ENCODE results near the gene FREM2.

FREM2 gene

DNA sequence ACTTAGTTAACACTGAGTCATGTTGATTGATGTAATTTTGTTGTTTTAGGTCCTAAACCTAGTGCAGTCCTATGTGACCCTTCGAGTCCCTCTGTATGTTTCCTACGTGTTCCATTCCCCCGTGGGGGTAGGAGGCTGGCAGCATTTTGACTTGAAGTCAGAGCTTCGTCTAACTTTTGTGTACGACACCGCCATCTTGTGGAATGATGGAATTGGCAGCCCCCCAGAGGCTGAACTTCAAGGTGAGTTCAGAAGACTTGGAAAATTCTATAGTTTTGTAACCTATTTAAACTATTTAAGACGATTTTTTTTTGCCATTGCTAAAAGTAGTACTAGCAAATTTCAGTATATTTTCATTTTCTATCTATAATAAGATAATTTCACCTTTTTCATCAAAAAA is 185.8 kb downstream of the FREM2 start:
- Histone ChIP-seq H3K36me3 (ENCODE audit: control insufficient read depth in 2 of 2, insufficient read depth in 1 of 2, low read length in 2 of 2) (no peaks in the 10 kb centered on the region), H3K4me1 (ENCODE audit: control insufficient read depth, insufficient read depth, low read length) (no peaks in the 10 kb centered on the region), H3K27ac (ENCODE audit: extremely low read depth, low read depth, low read length) (no peak overlapping the region), H3K9me3 (ENCODE audit: control insufficient read depth, insufficient read depth, low read depth, low read length) (no peaks in the 10 kb centered on the region), H3K4me3 (ENCODE audit: low read depth, low read length) (no peak overlapping the region)
- ChIA-PET CTCF (interaction anchor here (0.6 to 2.5 kb wide), 7 partner anchors 11 to 762 kb away, joined by 3 to 21 read pairs (median 4); no protein-coding TSS in a partner anchor), POLR2A (no interaction called here)
- TF ChIP-seq ZNF561 (tag by site-specific recombination; IDR thresholded peaks at IDR 0.05; ENCODE audit: borderline replicate concordance) (0 out of 2 replicates have a peak, but pooled peaks have one; percentile 39), GLIS1 (tag by site-specific recombination; IDR thresholded peaks at IDR 0.05) (0 out of 2 replicates have a peak, but pooled peaks have one; percentile 10), ZNF2 (tag by site-specific recombination; IDR thresholded peaks at IDR 0.05) (0 out of 2 replicates have a peak, but pooled peaks have one; percentile 28), ZNF37A (tag by site-specific recombination; IDR thresholded peaks at IDR 0.05) (no peak), ZNF654 (tag by site-specific recombination; IDR thresholded peaks at IDR 0.05; ENCODE audit: low read depth) (peak; percentile 73)

DNA sequence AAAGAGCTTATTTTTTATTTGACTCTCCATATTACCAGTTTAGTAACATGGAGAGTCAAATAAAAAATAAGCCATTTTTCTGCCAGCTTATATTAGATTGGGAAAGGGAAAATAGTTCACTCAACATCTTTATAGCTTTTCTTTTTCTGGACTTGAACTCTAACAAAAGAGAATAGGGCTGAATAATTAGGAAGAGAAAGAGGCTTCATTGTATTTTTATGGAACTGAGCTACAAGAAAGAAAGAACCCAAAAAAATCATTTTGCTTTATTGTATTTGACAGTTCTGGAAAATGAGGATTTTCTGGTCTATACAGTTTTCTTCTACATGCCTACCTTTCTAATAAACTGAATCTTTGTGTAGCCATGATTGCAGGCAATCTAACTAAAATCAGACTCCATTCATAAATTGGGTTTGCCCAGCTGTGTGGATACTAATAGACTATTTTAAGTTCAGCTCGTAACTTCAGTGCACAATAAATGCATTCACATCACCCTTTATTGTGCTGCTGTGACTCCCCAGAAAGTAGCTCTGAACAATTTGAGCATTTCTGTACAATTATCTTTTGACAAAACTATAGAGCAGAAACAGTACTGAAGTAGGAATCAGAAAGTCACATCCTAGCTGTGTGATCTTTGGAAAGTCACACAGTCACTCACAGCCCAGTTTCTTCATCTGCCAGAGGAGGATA is 188.5 kb downstream of the FREM2 start:
- no peaks in the 10 kb centered on the region for H3K4me1 ChIP-seq (ENCODE audit: control insufficient read depth, insufficient read depth, low read length)
- POLR2A ChIA-PET = no interaction called here
- H3K9me3 ChIP-seq (ENCODE audit: control insufficient read depth, insufficient read depth, low read depth, low read length) = no peaks in the 10 kb centered on the region
- no peak for TF ChIP-seq ZNF341 (tag by site-specific recombination; IDR thresholded peaks at IDR 0.05; ENCODE audit: low read depth)
- TF ChIP-seq ZNF677 (tag by site-specific recombination; IDR thresholded peaks at IDR 0.05) = no peak
- TF ChIP-seq ZNF623 (tag by site-specific recombination; IDR thresholded peaks at IDR 0.05) = no peak
- TF ChIP-seq ZSCAN30 (tag by site-specific recombination; IDR thresholded peaks at IDR 0.05) = no peak
- TF ChIP-seq, protein P1, sequence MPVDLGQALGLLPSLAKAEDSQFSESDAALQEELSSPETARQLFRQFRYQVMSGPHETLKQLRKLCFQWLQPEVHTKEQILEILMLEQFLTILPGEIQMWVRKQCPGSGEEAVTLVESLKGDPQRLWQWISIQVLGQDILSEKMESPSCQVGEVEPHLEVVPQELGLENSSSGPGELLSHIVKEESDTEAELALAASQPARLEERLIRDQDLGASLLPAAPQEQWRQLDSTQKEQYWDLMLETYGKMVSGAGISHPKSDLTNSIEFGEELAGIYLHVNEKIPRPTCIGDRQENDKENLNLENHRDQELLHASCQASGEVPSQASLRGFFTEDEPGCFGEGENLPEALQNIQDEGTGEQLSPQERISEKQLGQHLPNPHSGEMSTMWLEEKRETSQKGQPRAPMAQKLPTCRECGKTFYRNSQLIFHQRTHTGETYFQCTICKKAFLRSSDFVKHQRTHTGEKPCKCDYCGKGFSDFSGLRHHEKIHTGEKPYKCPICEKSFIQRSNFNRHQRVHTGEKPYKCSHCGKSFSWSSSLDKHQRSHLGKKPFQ (tag by site-specific recombination; IDR thresholded peaks at IDR 0.05) = no peak
- no peak for TF ChIP-seq ZNF292 (tag by site-specific recombination; IDR thresholded peaks at IDR 0.05; ENCODE audit: borderline replicate concordance, low read depth)
- TF ChIP-seq ZNF837 (tag by site-specific recombination; IDR thresholded peaks at IDR 0.05) = no peak
- TF ChIP-seq MZF1 (tag by site-specific recombination; IDR thresholded peaks at IDR 0.05; ENCODE audit: borderline replicate concordance) = no peak
- no peak for TF ChIP-seq ZNF544 (tag by site-specific recombination; IDR thresholded peaks at IDR 0.05)
- TF ChIP-seq ZNF133 (tag by site-specific recombination; IDR thresholded peaks at IDR 0.05) = no peak
- TF ChIP-seq ZNF223 (tag by site-specific recombination; IDR thresholded peaks at IDR 0.05) = no peak
- no peak for TF ChIP-seq ZFP41 (tag by site-specific recombination; IDR thresholded peaks at IDR 0.05; ENCODE audit: borderline replicate concordance)
- TF ChIP-seq, protein P2, sequence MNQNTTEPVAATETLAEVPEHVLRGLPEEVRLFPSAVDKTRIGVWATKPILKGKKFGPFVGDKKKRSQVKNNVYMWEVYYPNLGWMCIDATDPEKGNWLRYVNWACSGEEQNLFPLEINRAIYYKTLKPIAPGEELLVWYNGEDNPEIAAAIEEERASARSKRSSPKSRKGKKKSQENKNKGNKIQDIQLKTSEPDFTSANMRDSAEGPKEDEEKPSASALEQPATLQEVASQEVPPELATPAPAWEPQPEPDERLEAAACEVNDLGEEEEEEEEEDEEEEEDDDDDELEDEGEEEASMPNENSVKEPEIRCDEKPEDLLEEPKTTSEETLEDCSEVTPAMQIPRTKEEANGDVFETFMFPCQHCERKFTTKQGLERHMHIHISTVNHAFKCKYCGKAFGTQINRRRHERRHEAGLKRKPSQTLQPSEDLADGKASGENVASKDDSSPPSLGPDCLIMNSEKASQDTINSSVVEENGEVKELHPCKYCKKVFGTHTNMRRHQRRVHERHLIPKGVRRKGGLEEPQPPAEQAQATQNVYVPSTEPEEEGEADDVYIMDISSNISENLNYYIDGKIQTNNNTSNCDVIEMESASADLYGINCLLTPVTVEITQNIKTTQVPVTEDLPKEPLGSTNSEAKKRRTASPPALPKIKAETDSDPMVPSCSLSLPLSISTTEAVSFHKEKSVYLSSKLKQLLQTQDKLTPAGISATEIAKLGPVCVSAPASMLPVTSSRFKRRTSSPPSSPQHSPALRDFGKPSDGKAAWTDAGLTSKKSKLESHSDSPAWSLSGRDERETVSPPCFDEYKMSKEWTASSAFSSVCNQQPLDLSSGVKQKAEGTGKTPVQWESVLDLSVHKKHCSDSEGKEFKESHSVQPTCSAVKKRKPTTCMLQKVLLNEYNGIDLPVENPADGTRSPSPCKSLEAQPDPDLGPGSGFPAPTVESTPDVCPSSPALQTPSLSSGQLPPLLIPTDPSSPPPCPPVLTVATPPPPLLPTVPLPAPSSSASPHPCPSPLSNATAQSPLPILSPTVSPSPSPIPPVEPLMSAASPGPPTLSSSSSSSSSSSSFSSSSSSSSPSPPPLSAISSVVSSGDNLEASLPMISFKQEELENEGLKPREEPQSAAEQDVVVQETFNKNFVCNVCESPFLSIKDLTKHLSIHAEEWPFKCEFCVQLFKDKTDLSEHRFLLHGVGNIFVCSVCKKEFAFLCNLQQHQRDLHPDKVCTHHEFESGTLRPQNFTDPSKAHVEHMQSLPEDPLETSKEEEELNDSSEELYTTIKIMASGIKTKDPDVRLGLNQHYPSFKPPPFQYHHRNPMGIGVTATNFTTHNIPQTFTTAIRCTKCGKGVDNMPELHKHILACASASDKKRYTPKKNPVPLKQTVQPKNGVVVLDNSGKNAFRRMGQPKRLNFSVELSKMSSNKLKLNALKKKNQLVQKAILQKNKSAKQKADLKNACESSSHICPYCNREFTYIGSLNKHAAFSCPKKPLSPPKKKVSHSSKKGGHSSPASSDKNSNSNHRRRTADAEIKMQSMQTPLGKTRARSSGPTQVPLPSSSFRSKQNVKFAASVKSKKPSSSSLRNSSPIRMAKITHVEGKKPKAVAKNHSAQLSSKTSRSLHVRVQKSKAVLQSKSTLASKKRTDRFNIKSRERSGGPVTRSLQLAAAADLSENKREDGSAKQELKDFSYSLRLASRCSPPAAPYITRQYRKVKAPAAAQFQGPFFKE (tag by site-specific recombination; IDR thresholded peaks at IDR 0.05; ENCODE audit: borderline replicate concordance) = no peak
- TF ChIP-seq ZNF433 (tag by site-specific recombination; IDR thresholded peaks at IDR 0.05; ENCODE audit: low read depth) = no peak
- TF ChIP-seq ZNF132 (tag by site-specific recombination; IDR thresholded peaks at IDR 0.05; ENCODE audit: borderline replicate concordance) = no peak
- TF ChIP-seq ZSCAN16 (tag by site-specific recombination; IDR thresholded peaks at IDR 0.05) = no peak
- no peak for TF ChIP-seq ZNF529 (tag by site-specific recombination; IDR thresholded peaks at IDR 0.05; ENCODE audit: insufficient replicate concordance)
- peaks cover 0 to under 1% of the 10 kb centered on the region in 2 experiments; a peak in 1 of 3 replicates for H3K36me3 ChIP-seq (ENCODE audit: control insufficient read depth in 2 of 2, insufficient read depth in 1 of 2, low read length in 2 of 2)
- H3K27ac ChIP-seq (ENCODE audit: extremely low read depth, low read depth, low read length) = no peak overlapping the region
- H3K4me3 ChIP-seq (ENCODE audit: low read depth, low read length) = no peak overlapping the region
- CTCF ChIA-PET = interaction anchor here (1.2 to 1.7 kb wide), 2 partner anchors 10 to 39 kb away, joined by 3 to 4 read pairs; no protein-coding TSS in a partner anchor
